ENCODE results near the gene TRAF1.

DNA sequence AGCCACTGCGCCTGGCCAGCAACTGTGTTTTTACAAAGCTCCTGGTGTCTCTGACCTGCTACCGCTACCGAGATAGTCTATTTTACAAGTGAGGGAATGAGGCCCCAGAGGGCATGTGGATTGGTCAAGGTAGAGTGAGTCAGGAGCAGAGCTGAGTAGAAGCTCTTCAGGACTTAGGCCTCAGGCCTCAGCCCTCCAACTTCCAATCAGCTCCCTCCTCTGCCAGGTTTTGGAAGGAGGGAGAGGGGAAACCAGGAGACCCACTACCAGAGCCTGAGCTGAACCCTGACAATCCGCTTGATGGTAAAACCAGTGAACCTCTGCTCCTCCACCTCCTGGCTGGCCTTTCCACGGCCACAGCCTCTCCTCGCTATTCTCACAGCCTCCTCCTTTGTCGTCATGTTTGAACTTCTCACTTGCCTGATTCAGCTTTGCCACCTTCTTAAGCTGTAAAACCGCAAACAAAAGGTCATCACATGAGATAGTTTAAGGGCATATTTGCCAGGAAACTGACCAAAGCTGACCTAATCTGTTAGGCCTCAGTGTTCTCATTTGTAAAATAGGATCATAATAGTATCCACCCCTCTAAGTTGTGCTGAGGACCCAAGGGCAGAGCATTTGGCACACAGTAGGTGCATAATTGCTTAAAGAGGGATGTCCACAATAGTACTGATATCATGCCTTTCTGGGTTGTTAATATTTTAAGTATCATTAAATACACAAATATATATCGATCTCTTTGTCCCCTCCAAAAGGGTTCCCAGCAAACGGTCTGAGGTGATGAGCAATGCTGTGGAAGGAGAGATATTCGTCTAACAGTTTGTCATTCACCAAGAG, 1.7 kb downstream of the TRAF1 start:
- TF ChIP-seq, protein P1, sequence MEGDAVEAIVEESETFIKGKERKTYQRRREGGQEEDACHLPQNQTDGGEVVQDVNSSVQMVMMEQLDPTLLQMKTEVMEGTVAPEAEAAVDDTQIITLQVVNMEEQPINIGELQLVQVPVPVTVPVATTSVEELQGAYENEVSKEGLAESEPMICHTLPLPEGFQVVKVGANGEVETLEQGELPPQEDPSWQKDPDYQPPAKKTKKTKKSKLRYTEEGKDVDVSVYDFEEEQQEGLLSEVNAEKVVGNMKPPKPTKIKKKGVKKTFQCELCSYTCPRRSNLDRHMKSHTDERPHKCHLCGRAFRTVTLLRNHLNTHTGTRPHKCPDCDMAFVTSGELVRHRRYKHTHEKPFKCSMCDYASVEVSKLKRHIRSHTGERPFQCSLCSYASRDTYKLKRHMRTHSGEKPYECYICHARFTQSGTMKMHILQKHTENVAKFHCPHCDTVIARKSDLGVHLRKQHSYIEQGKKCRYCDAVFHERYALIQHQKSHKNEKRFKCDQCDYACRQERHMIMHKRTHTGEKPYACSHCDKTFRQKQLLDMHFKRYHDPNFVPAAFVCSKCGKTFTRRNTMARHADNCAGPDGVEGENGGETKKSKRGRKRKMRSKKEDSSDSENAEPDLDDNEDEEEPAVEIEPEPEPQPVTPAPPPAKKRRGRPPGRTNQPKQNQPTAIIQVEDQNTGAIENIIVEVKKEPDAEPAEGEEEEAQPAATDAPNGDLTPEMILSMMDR (IDR thresholded peaks at IDR 0.05): no peak
- TF ChIP-seq POLR2AphosphoS5 (IDR thresholded peaks at IDR 0.05) (no peak), POLR2A (IDR thresholded peaks at IDR 0.05) (no peak)

All from breast epithelium (tissue), 3 donors.